Right lobe of liver (tissue), 6 donors: ENCODE results near the gene EFNA3. TPM values are rescaled to one million over a fixed set of nuclear protein-coding genes. Genes with fewer than 3 reads are reported as not detected.
A peak's percentile ranks its signal among the peaks of the same experiment; 100 is the strongest.

Experiments
- ATAC-seq, 4 donors: fragments of 200-7000 bp; cut with Tn5 transposase; one replicate each; pipeline ENCODE4 v1.9.1; 2020; ENCODE audit warnings: mild to moderate bottlenecking in 4 of 4, moderate library complexity in 4 of 4
- DNase-seq, 3 donors: peaks; one replicate each; pipeline ENCODE4 v3.0.0-alpha.2; 2020
- H3K27ac ChIP-seq, 3 donors: fragments of 200-600 bp; one replicate each; pipeline ENCODE4 v1.8.0; 2022
- H3K27me3 ChIP-seq, 2 donors: fragments of 200-600 bp; one replicate each; pipeline ENCODE4 v1.8.0; 2022
- H3K36me3 ChIP-seq, 4 donors: fragments of 200-600 bp; sonication (generic) in 1 of 4; one replicate each; pipeline versions ENCODE4 v1.5.1 to v1.8.0; 2017 to 2022; ENCODE audit warnings: control low read depth in 1 of 4
- H3K4me1 ChIP-seq, 4 donors: fragments of 200-600 bp; sonication (generic) in 1 of 4; one replicate each; pipeline versions ENCODE4 v1.5.1 to v1.8.0; 2017 to 2022; ENCODE audit warnings: control low read depth in 1 of 4
- H3K4me3 ChIP-seq, 3 donors: fragments of 200-600 bp; one replicate each; pipeline ENCODE4 v1.8.0; 2022
- H3K9me3 ChIP-seq, 4 donors: fragments of 200-600 bp; sonication (generic) in 1 of 4; one replicate each; pipeline versions ENCODE4 v1.5.1 to v1.8.0; 2017 to 2022; ENCODE audit warnings: control low read depth in 1 of 4
- CTCF ChIP-seq, 4 donors: fragments of 200-600 bp in 3 of 4; fragments of 450-650 bp in 1 of 4; IDR thresholded peaks; one replicate each; pipeline versions ENCODE4 v1.5.1 to v1.8.0; 2016 to 2022; ENCODE audit warnings: antibody characterized with exemption in 4 of 4, mild to moderate bottlenecking in 2 of 4
- POLR2A ChIP-seq: fragments of 450-650 bp; IDR thresholded peaks from one replicate; pipeline ENCODE4 v1.6.1; 2017; ENCODE audit warnings: antibody characterized with exemption, mild to moderate bottlenecking
- WGBS: methylation state at CpG from one replicate; pipeline ENCODE4 v1.1.6; 2018; ENCODE audit warnings: low coverage, low lambda C conversion rate; ENCODE audit not compliant: insufficient coverage; ENCODE audit errors: missing lambda C conversion rate; 5-methylcytosine and 5-hydroxymethylcytosine counted together
- intact Hi-C, 2 donors: fragments of 100-400 bp; cut with DNase I; formaldehyde crosslinking; loops; one replicate each; pipeline versions ENCODE4 v1.11.2 to v1.14.1; 2022
- total RNA-seq, 6 experiments: library from RNA; depleted of rRNA in 2 of 6; stranded (reverse); fragments of >200 nt in 2 of 6; fragmentation: NEBNext Ultra II Directional in 3 of 6; extraction: Animal tissue kit (Norgen Biotek cat#: 25700) in 3 of 6; gene quantifications; one replicate each; pipeline versions ENCODE4 v1.1.0 to v1.2.4, GENCODE V29; 2016 to 2023
- donor health status: DM: no; HTN: yes; CAD: no.
- donor health status: DM: no; HTN: no; CAD: no.
- donor health status: DM: no; HTN: no; CAD: no.
- donor health status: DM: no; HTN: yes; CAD: no.
- donor health status: DM: no; HTN: yes; CAD: no.

The EFNA3 gene
- total RNA-seq, 6 experiments from 2014 or later, result 0.26 to 4.0 (median 2.5) TPM

- intact Hi-C loops, result no loop called here
- no peak for DNase-seq
Observed at GRCh38 chr1:155068599-155068998, 10.0 kb upstream of the EFNA3 start.

GRCh38 chr1:155069551-155070157, 9.0 kb upstream of the EFNA3 start:
- Histone ChIP-seq H3K9me3 (no peaks in the 10 kb centered on the region), H3K27ac (no peak overlapping the region), H3K27me3 (no peaks in the 10 kb centered on the region), H3K4me1 (peaks cover 0 to 18% (median 0%) of the 10 kb centered on the region in 4 donors), H3K36me3 (no peaks in the 10 kb centered on the region), H3K4me3 (no peak overlapping the region)
- intact Hi-C loops, result no loop called here
- DNase-seq (no peak), ATAC-seq (peak in 1 of 4 donors; percentile 2)
- TF ChIP-seq POLR2A (no peak), CTCF (IDR thresholded peaks at IDR 0.05) (no peak)
- 50% methylated on average over 2 of the region's 7 CpGs for WGBS

More at GRCh38 chr1:155068599-155068998, 10.0 kb upstream of the EFNA3 start:
- Histone ChIP-seq H3K9me3 (no peaks in the 10 kb centered on the region), H3K4me1 (peaks cover 0 to 25% (median 3%) of the 10 kb centered on the region in 4 donors), H3K27me3 (no peaks in the 10 kb centered on the region), H3K36me3 (no peaks in the 10 kb centered on the region), H3K27ac (no peak overlapping the region), H3K4me3 (no peak overlapping the region)
- TF ChIP-seq POLR2A, result no peak
- no peak for TF ChIP-seq CTCF (IDR thresholded peaks at IDR 0.05)
- ATAC-seq, result no peak
- no CpG with 5 or more reads among the region's 3 CpGs for WGBS

- peak in 1 of 4 donors; percentile 21 for ATAC-seq
Observed at GRCh38 chr1:155070158-155070621, 8.4 kb upstream of the EFNA3 start.

GRCh38 chr1:155070721-155071569, 7.7 kb upstream of the EFNA3 start:
- TF ChIP-seq POLR2A (no peak), CTCF (IDR thresholded peaks at IDR 0.05) (peak; percentile 15 to 31 (median 26))
- H3K36me3 ChIP-seq, result no peaks in the 10 kb centered on the region
- H3K27me3 ChIP-seq, result no peaks in the 10 kb centered on the region
- intact Hi-C loops, result no loop called here
- no peak overlapping the region for H3K27ac ChIP-seq
- DNase-seq, result peak in 2 of 3 donors; percentile 70 to 71
- peak; percentile 66 to 83 (median 80) for ATAC-seq
- no peaks in the 10 kb centered on the region for H3K9me3 ChIP-seq
- H3K4me1 ChIP-seq, result peaks cover 0 to 12% (median 0%) of the 10 kb centered on the region in 4 donors
- peak overlapping the region; percentile 38 to 46 (median 41) for H3K4me3 ChIP-seq
- 13% methylated on average over 3 of the region's 61 CpGs for WGBS

More at GRCh38 chr1:155070158-155070621, 8.4 kb upstream of the EFNA3 start:
- Histone ChIP-seq H3K4me3 (no peak overlapping the region), H3K36me3 (no peaks in the 10 kb centered on the region), H3K9me3 (no peaks in the 10 kb centered on the region), H3K27me3 (no peaks in the 10 kb centered on the region), H3K27ac (no peak overlapping the region), H3K4me1 (peaks cover 0 to 12% (median 0%) of the 10 kb centered on the region in 4 donors)
- no peak for DNase-seq
- 24% methylated on average over 7 of the region's 28 CpGs for WGBS
- intact Hi-C loops, result no loop called here
- TF ChIP-seq POLR2A (no peak), CTCF (IDR thresholded peaks at IDR 0.05) (no peak)
